ENCODE measurements around the gene CHI3L1. TPM values are rescaled to one million over a fixed set of nuclear protein-coding genes. Genes with fewer than 3 reads are reported as not detected.

Gene CHI3L1
- total and polyA plus RNA-seq, 8 donors = 1.7 to 12.1 (median 7.9) TPM

- WGBS, 2 donors = 62 to 67% methylated on average over 4 of the region's 4 CpGs
- Histone ChIP-seq H3K4me1 (no peaks in the 10 kb centered on the region), H3K9me3 (no peaks in the 10 kb centered on the region), H3K27me3 (no peaks in the 10 kb centered on the region), H3K4me3 (no peak overlapping the region), H3K36me3 (no peaks in the 10 kb centered on the region), H3K27ac (no peak overlapping the region)
- no peak for TF ChIP-seq CTCF (IDR thresholded peaks at IDR 0.05)
- intact Hi-C loops (cut with DNase I) = no loop called here
- ATAC-seq (no peak), DNase-seq (no peak), FAIRE-seq (no peak)
Observed at GRCh38 chr1:203225071-203225470, 38.6 kb upstream of the CHI3L1 start.

- Histone ChIP-seq H3K9me3 (no peaks in the 10 kb centered on the region), H3K27me3 (no peaks in the 10 kb centered on the region), H3K36me3 (no peaks in the 10 kb centered on the region), H3K27ac (no peak overlapping the region), H3K4me1 (no peaks in the 10 kb centered on the region), H3K4me3 (no peak overlapping the region)
- no peak for ATAC-seq
- intact Hi-C loops (cut with DNase I) = no loop called here
- WGBS, 2 donors = 62 to 67% methylated on average over 18 of the region's 18 CpGs
- peak in 1 of 6 donors; percentile 6 for DNase-seq
- no peak for FAIRE-seq
- TF ChIP-seq CTCF (IDR thresholded peaks at IDR 0.05) = no peak
Observed at GRCh38 chr1:203223012-203223775, 36.7 kb upstream of the CHI3L1 start.

GRCh38 chr1:203219934-203220333, 33.4 kb upstream of the CHI3L1 start:
- H3K4me1 ChIP-seq = no peaks in the 10 kb centered on the region
- no peaks in the 10 kb centered on the region for H3K36me3 ChIP-seq
- H3K9me3 ChIP-seq = no peaks in the 10 kb centered on the region
- FAIRE-seq (no peak), ATAC-seq (no peak), DNase-seq (no peak)
- intact Hi-C loops (cut with DNase I) = loop anchor here in 2 of 3 donors (5.0 kb wide), 4 partner anchors 98 to 183 kb away; no protein-coding TSS in a partner anchor
- no peak overlapping the region for H3K27ac ChIP-seq
- H3K27me3 ChIP-seq = no peaks in the 10 kb centered on the region
- TF ChIP-seq CTCF (IDR thresholded peaks at IDR 0.05) = no peak
- 75 to 76% methylated on average over 8 of the region's 8 CpGs for WGBS, 2 donors
- no peak overlapping the region for H3K4me3 ChIP-seq

- H3K27ac ChIP-seq = no peak overlapping the region
- H3K9me3 ChIP-seq = no peaks in the 10 kb centered on the region
- H3K36me3 ChIP-seq = no peaks in the 10 kb centered on the region
- WGBS, 2 donors = 60 to 81% methylated on average over 1 of the region's 1 CpG
- FAIRE-seq = no peak
- no peak for DNase-seq
- no peak for ATAC-seq
- no peak for TF ChIP-seq CTCF (IDR thresholded peaks at IDR 0.05)
- no peaks in the 10 kb centered on the region for H3K27me3 ChIP-seq
- no peaks in the 10 kb centered on the region for H3K4me1 ChIP-seq
- H3K4me3 ChIP-seq = no peak overlapping the region
- intact Hi-C loops (cut with DNase I) = loop anchor here in 2 of 3 donors (5.0 kb wide), 4 partner anchors 97 to 182 kb away; no protein-coding TSS in a partner anchor
Observed at GRCh38 chr1:203219171-203219570, 32.7 kb upstream of the CHI3L1 start.

GRCh38 chr1:203217668-203218067, 31.2 kb upstream of the CHI3L1 start:
- DNase-seq (no peak), ATAC-seq (no peak), FAIRE-seq (no peak)
- 60 to 69% methylated on average over 7 of the region's 7 CpGs for WGBS, 2 donors
- Histone ChIP-seq H3K4me3 (no peak overlapping the region), H3K27me3 (no peaks in the 10 kb centered on the region), H3K36me3 (no peaks in the 10 kb centered on the region), H3K9me3 (no peaks in the 10 kb centered on the region), H3K4me1 (no peaks in the 10 kb centered on the region), H3K27ac (no peak overlapping the region)
- intact Hi-C loops (cut with DNase I) = loop anchor here in 2 of 3 donors (5.0 kb wide), 4 partner anchors 95 to 180 kb away; no protein-coding TSS in a partner anchor
- no peak for TF ChIP-seq CTCF (IDR thresholded peaks at IDR 0.05)

All from pancreas (tissue), 10 donors.